Renal pelvis (tissue), 4 donors: ENCODE measurements around the gene PTPRQ. TPM values are rescaled to one million over a fixed set of nuclear protein-coding genes. Genes with fewer than 3 reads are reported as not detected.

Source experiments
- DNase-seq: peaks from one replicate; pipeline ENCODE4 v3.0.0-alpha.2; 2013
- polyA plus RNA-seq, 3 donors: library from polyadenylated mRNA; unstranded; fragments of 120-200 nt; gene quantifications; one replicate each; pipeline ENCODE4 v1.2.1, GENCODE V29; 2013; ENCODE audit not compliant: insufficient read length in 3 of 3

Gene PTPRQ
- polyA plus RNA-seq, 3 donors = 17.3 to 36.6 (median 26.1) TPM

- no peak for DNase-seq
Observed at GRCh38 chr12:80559766-80560165, 115.7 kb downstream of the PTPRQ start.

GRCh38 chr12:80565271-80565670 is 121.2 kb downstream of the PTPRQ start:
- peak; percentile 67 for DNase-seq

GRCh38 chr12:80567401-80567800 is 123.4 kb downstream of the PTPRQ start:
- DNase-seq = no peak

- DNase-seq = no peak
Observed at GRCh38 chr12:80576641-80577418, 132.8 kb downstream of the PTPRQ start.

GRCh38 chr12:80580254-80580653 is 136.2 kb downstream of the PTPRQ start:
- DNase-seq = no peak

- DNase-seq = no peak
Observed at GRCh38 chr12:80581783-80582182, 137.7 kb downstream of the PTPRQ start.

- no peak for DNase-seq
Observed at GRCh38 chr12:80582431-80582830, 138.4 kb downstream of the PTPRQ start.

- peak; percentile 12 for DNase-seq
Observed at GRCh38 chr12:80589077-80589476, 145.0 kb downstream of the PTPRQ start.

GRCh38 chr12:80590085-80590484 is 146.1 kb downstream of the PTPRQ start:
- DNase-seq = no peak

GRCh38 chr12:80593766-80594165 is 149.7 kb downstream of the PTPRQ start:
- DNase-seq = no peak

- no peak for DNase-seq
Observed at GRCh38 chr12:80596509-80596908, 152.5 kb downstream of the PTPRQ start.

GRCh38 chr12:80598004-80598606 is 154.1 kb downstream of the PTPRQ start:
- DNase-seq = peak; percentile 4

- no peak for DNase-seq
Observed at GRCh38 chr12:80602455-80602854, 158.4 kb downstream of the PTPRQ start.

- DNase-seq = no peak
Observed at GRCh38 chr12:80607361-80608135, 163.5 kb downstream of the PTPRQ start.

GRCh38 chr12:80617733-80618132 is 173.7 kb downstream of the PTPRQ start:
- DNase-seq = no peak

- no peak for DNase-seq
Observed at GRCh38 chr12:80620281-80620680, 176.2 kb downstream of the PTPRQ start.

- no peak for DNase-seq
Observed at GRCh38 chr12:80622271-80622670, 178.2 kb downstream of the PTPRQ start.

GRCh38 chr12:80625051-80625450 is 181.0 kb downstream of the PTPRQ start:
- no peak for DNase-seq

- DNase-seq = no peak
Observed at GRCh38 chr12:80625901-80626300, 181.9 kb downstream of the PTPRQ start.

GRCh38 chr12:80627782-80628181 is 183.7 kb downstream of the PTPRQ start:
- no peak for DNase-seq

- no peak for DNase-seq
Observed at GRCh38 chr12:80632835-80633234, 188.8 kb downstream of the PTPRQ start.

- no peak for DNase-seq
Observed at GRCh38 chr12:80634903-80635302, 190.9 kb downstream of the PTPRQ start.

- DNase-seq = no peak
Observed at GRCh38 chr12:80636832-80637231, 192.8 kb downstream of the PTPRQ start.
